ENCODE measurements around the gene CAMKK2.
A peak's percentile ranks its signal among the peaks of the same experiment; 100 is the strongest.
"Not testable (repeated sequence)": the region's sequence is repeated elsewhere in the genome, so short reads cannot be mapped to it uniquely, and the experiment has no call there.

Gene CAMKK2

GRCh38 chr12:121298411-121298810 is 1.9 kb upstream of the CAMKK2 start:
- not testable (repeated sequence) for DNase-seq (ENCODE audit: low read depth in 2 of 2)

- peak in 1 of 2 experiments; percentile 59 for DNase-seq (ENCODE audit: low read depth in 2 of 2)
Observed at GRCh38 chr12:121297435-121297991, 1.0 kb upstream of the CAMKK2 start.

- DNase-seq (ENCODE audit: low read depth in 2 of 2) = peak in 1 of 2 experiments; percentile 33
Observed at GRCh38 chr12:121295746-121296617, 527 bp downstream of the CAMKK2 start.

GRCh38 chr12:121295116-121295745 is 1.3 kb downstream of the CAMKK2 start:
- DNase-seq (ENCODE audit: low read depth in 2 of 2) = no peak

- no peak for DNase-seq (ENCODE audit: low read depth in 2 of 2)
Observed at GRCh38 chr12:121294151-121294889, 2.2 kb downstream of the CAMKK2 start.

- no peak for DNase-seq (ENCODE audit: low read depth in 2 of 2)
Observed at GRCh38 chr12:121293603-121294002, 2.9 kb downstream of the CAMKK2 start.

GRCh38 chr12:121290410-121290809 is 6.1 kb downstream of the CAMKK2 start:
- DNase-seq (ENCODE audit: low read depth in 2 of 2) = no peak

GRCh38 chr12:121289962-121290361 is 6.5 kb downstream of the CAMKK2 start:
- DNase-seq (ENCODE audit: low read depth in 2 of 2) = no peak

GRCh38 chr12:121288986-121289385 is 7.5 kb downstream of the CAMKK2 start:
- DNase-seq (ENCODE audit: low read depth in 2 of 2) = no peak

GRCh38 chr12:121288158-121288845 is 8.2 kb downstream of the CAMKK2 start:
- no peak for DNase-seq (ENCODE audit: low read depth in 2 of 2)

GRCh38 chr12:121287267-121287954 is 9.1 kb downstream of the CAMKK2 start:
- no peak for DNase-seq (ENCODE audit: low read depth in 2 of 2)

GRCh38 chr12:121285856-121286255 is 10.7 kb downstream of the CAMKK2 start:
- DNase-seq (ENCODE audit: low read depth in 2 of 2) = no peak

- no peak for DNase-seq (ENCODE audit: low read depth in 2 of 2)
Observed at GRCh38 chr12:121284551-121285390, 11.7 kb downstream of the CAMKK2 start.

- DNase-seq (ENCODE audit: low read depth in 2 of 2) = no peak
Observed at GRCh38 chr12:121283841-121284240, 12.7 kb downstream of the CAMKK2 start.

- DNase-seq (ENCODE audit: low read depth in 2 of 2) = no peak
Observed at GRCh38 chr12:121283388-121283787, 13.1 kb downstream of the CAMKK2 start.

GRCh38 chr12:121282910-121283309 is 13.6 kb downstream of the CAMKK2 start:
- not testable (repeated sequence) for DNase-seq (ENCODE audit: low read depth in 2 of 2)

GRCh38 chr12:121282072-121282742 is 14.3 kb downstream of the CAMKK2 start:
- no peak for DNase-seq (ENCODE audit: low read depth in 2 of 2)

- DNase-seq (ENCODE audit: low read depth in 2 of 2) = not testable (repeated sequence)
Observed at GRCh38 chr12:121281116-121281515, 15.4 kb downstream of the CAMKK2 start.

- not testable (repeated sequence) for DNase-seq (ENCODE audit: low read depth in 2 of 2)
Observed at GRCh38 chr12:121280531-121280930, 16.0 kb downstream of the CAMKK2 start.

All from stimulated activated CD4-positive, alpha-beta T cell treated with anti-CD3 and anti-CD28 coated beads, Interleukin-12 subunit alpha, Interleukin-12 subunit beta, amount 100 ng/mL, for 24 hours (primary cell).